ENCODE results near the gene PLEKHG3. TPM values are rescaled to one million over a fixed set of nuclear protein-coding genes. Genes with fewer than 3 reads are reported as not detected.

PLEKHG3 gene
- total and polyA plus RNA-seq, 7 experiments from 2014 or later, result 0.17 to 43.6 (median 2.0) TPM

GRCh38 chr14:64733899-64734298 lies 29.7 kb downstream of the PLEKHG3 start:
- H3K4me1 Mint-ChIP-seq, result peaks cover 0 to 36% (median 8%) of the 10 kb centered on the region in 7 donors
- no peak for ATAC-seq
- Histone ChIP-seq H3K27ac (ENCODE audit: low read depth, low read length) (no peak overlapping the region), H3K4me3 (ENCODE audit: low read length) (no peak overlapping the region), H3K9me3 (ENCODE audit: control insufficient read depth in 2 of 3, low read length in 3 of 3) (no peaks in the 10 kb centered on the region), H3K27me3 (ENCODE audit: control insufficient read depth in 2 of 2, insufficient read depth in 2 of 2, low read length in 2 of 2) (no peaks in the 10 kb centered on the region), H3K36me3 (ENCODE audit: control insufficient read depth in 2 of 3, insufficient read depth in 3 of 3, low read length in 3 of 3) (no peaks in the 10 kb centered on the region), H3K4me1 (ENCODE audit: control insufficient read depth in 2 of 2, insufficient read depth in 2 of 2, low read length in 2 of 2) (peaks cover 0 to 31% of the 10 kb centered on the region in 2 donors)
- no peaks in the 10 kb centered on the region for H3K27me3 Mint-ChIP-seq
- H3K4me3 Mint-ChIP-seq, result peak overlapping the region in 2 of 10 donors; percentile 12 to 43
- POLR2A ChIA-PET, result no interaction called here
- peak overlapping the region in 3 of 9 donors; percentile 0 to 12 (median 1) for H3K27ac Mint-ChIP-seq
- intact Hi-C loops (cut with micrococcal nuclease), result no loop called here
- peaks cover 0 to 21% (median 0%) of the 10 kb centered on the region in 5 donors for H3K36me3 Mint-ChIP-seq
- no peaks in the 10 kb centered on the region for H3K9me3 Mint-ChIP-seq
- CTCF ChIA-PET, result no interaction called here
- DNase-seq, result no peak

- intact Hi-C loops (cut with micrococcal nuclease), result no loop called here
- H3K27ac Mint-ChIP-seq, result peak overlapping the region in 2 of 9 donors; percentile 20 to 36
- peaks cover 0 to 25% (median 5%) of the 10 kb centered on the region in 7 donors for H3K4me1 Mint-ChIP-seq
- POLR2A ChIA-PET, result interaction anchor here (1.0 kb wide), 1 partner anchor 13 kb away, joined by 3 read pairs; no protein-coding TSS in a partner anchor
- no peaks in the 10 kb centered on the region for H3K9me3 ChIP-seq (ENCODE audit: control insufficient read depth in 2 of 3, low read length in 3 of 3)
- peaks cover 0 to 17% (median 0%) of the 10 kb centered on the region in 5 donors for H3K36me3 Mint-ChIP-seq
- ATAC-seq (peak; percentile 43), DNase-seq (no peak)
- no peak overlapping the region for H3K27ac ChIP-seq (ENCODE audit: low read depth, low read length)
- no peaks in the 10 kb centered on the region for H3K36me3 ChIP-seq (ENCODE audit: control insufficient read depth in 2 of 3, insufficient read depth in 3 of 3, low read length in 3 of 3)
- CTCF ChIA-PET, result no interaction called here
- peak overlapping the region in 1 of 10 donors; percentile 31 for H3K4me3 Mint-ChIP-seq
- H3K27me3 Mint-ChIP-seq, result no peaks in the 10 kb centered on the region
- peaks cover 0 to 24% of the 10 kb centered on the region in 2 donors for H3K4me1 ChIP-seq (ENCODE audit: control insufficient read depth in 2 of 2, insufficient read depth in 2 of 2, low read length in 2 of 2)
- H3K27me3 ChIP-seq (ENCODE audit: control insufficient read depth in 2 of 2, insufficient read depth in 2 of 2, low read length in 2 of 2), result no peaks in the 10 kb centered on the region
- H3K4me3 ChIP-seq (ENCODE audit: low read length), result no peak overlapping the region
- H3K9me3 Mint-ChIP-seq, result no peaks in the 10 kb centered on the region
Observed at GRCh38 chr14:64734990-64735389, 30.8 kb downstream of the PLEKHG3 start.

DNA sequence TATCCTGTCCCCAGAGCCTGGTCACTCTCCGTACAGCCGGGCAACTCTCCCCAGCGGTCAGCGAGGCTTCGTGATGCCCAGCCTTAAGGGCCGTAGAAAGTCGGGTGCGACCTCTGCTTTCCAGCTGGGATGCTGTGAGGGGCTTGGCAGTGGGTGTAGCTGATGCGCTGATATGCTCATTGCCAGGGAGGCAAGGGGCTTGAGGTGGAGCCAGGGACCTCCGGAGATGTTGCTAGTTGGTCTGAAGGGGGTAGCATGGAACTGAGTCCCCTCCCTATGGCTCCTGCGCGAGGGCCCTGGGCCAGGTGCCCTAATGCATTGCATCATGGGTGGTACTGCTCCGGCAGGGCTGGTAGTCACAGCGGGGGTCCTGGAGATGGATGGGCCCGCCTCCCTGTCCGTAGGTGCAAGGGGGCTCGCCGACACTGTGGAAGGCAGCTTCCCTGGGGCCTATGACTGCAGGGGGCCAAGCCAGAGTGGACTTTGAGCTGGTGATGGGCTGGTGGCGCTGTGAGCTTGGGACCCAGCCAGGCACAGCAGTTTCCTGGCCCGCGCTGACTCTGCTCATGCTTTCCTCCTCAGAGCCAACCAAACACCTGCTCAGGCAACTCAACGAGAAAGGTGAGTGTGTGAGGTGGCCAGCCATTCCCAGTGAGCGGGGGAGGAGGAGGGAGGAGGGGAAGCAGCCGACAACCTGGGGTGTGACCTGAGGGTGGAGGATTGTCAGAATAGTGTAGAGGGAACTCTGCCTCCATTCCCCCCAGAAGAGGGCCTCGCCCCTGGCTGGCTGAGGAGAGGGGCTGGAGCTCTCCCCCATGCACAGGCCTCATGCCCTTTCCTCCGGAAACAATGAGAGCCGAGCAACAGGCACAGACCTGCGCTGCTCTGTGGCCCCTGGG lies 32.3 kb downstream of the PLEKHG3 start:
- Histone ChIP-seq H3K36me3 (ENCODE audit: control insufficient read depth in 2 of 3, insufficient read depth in 3 of 3, low read length in 3 of 3) (no peaks in the 10 kb centered on the region), H3K27me3 (ENCODE audit: control insufficient read depth in 2 of 2, insufficient read depth in 2 of 2, low read length in 2 of 2) (no peaks in the 10 kb centered on the region), H3K9me3 (ENCODE audit: control insufficient read depth in 2 of 3, low read length in 3 of 3) (no peaks in the 10 kb centered on the region), H3K27ac (ENCODE audit: low read depth, low read length) (no peak overlapping the region), H3K4me1 (ENCODE audit: control insufficient read depth in 2 of 2, insufficient read depth in 2 of 2, low read length in 2 of 2) (peaks cover 0 to 23% of the 10 kb centered on the region in 2 donors), H3K4me3 (ENCODE audit: low read length) (no peak overlapping the region)
- Mint-ChIP-seq H3K36me3 (peaks cover 0 to 22% (median 0%) of the 10 kb centered on the region in 5 donors), H3K4me3 (no peak overlapping the region), H3K27ac (no peak overlapping the region), H3K4me1 (peaks cover 0 to 18% (median 4%) of the 10 kb centered on the region in 7 donors), H3K9me3 (peaks cover 0 to 1% (median 0%) of the 10 kb centered on the region in 11 donors), H3K27me3 (no peaks in the 10 kb centered on the region)
- CTCF ChIA-PET, result no interaction called here
- POLR2A ChIA-PET, result no interaction called here
- DNase-seq, result no peak
- intact Hi-C loops (cut with micrococcal nuclease), result no loop called here
- no peak for ATAC-seq

DNA sequence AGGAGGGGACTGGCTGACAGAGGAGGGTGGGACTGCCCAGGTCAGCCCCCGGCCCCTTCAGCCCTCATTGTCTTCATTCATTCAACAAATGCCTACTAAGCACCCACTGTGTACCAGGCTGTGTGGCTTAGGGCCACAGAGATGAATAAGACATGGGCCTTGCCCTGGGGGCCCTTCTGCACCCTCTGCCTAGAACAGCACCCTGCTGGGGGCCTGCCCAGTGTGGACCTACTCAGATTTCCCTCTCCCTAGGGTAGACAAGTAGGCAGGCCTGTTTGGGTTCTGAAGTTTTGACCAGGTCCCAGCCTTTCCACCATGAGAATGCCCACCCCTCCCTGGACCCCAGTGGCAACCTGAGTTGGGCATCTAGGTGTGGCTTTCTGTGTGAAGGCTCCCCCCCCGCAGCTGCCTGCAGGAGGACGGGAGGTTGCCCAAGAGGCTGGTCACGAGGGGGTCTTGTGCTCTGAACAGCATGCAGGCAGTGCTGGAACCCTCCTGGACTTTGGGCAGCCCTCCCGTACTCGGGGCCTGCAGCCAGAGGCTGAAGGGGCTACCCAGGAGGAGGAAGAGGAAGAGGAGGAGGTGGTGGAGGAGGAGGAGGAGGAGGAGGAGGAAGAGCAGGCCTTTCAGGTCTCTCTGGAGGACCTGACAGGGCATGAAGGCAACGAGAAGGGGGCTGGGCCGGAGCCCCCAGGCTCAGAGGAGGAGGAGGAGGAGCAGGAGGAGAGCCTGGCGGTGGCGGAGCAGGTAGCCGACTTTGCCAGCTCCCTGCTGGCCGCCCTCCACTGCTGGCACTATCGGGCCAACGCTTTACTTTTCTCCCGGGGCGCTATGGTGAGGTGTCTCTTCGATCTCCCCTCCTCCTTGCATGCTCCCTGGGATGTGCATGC lies 33.4 kb downstream of the PLEKHG3 start:
- H3K36me3 Mint-ChIP-seq, result peaks cover 0 to 23% (median 0%) of the 10 kb centered on the region in 5 donors
- no peak overlapping the region for H3K4me3 Mint-ChIP-seq
- H3K9me3 Mint-ChIP-seq, result peaks cover 0 to 1% (median 0%) of the 10 kb centered on the region in 11 donors
- no peak overlapping the region for H3K27ac Mint-ChIP-seq
- DNase-seq (no peak), ATAC-seq (no peak)
- peaks cover 0 to 18% (median 4%) of the 10 kb centered on the region in 7 donors for H3K4me1 Mint-ChIP-seq
- no peak overlapping the region for H3K27ac ChIP-seq (ENCODE audit: low read depth, low read length)
- CTCF ChIA-PET, result no interaction called here
- H3K4me1 ChIP-seq (ENCODE audit: control insufficient read depth in 2 of 2, insufficient read depth in 2 of 2, low read length in 2 of 2), result peaks cover 0 to 23% of the 10 kb centered on the region in 2 donors
- H3K27me3 ChIP-seq (ENCODE audit: control insufficient read depth in 2 of 2, insufficient read depth in 2 of 2, low read length in 2 of 2), result no peaks in the 10 kb centered on the region
- no peaks in the 10 kb centered on the region for H3K36me3 ChIP-seq (ENCODE audit: control insufficient read depth in 2 of 3, insufficient read depth in 3 of 3, low read length in 3 of 3)
- intact Hi-C loops (cut with micrococcal nuclease), result no loop called here
- H3K9me3 ChIP-seq (ENCODE audit: control insufficient read depth in 2 of 3, low read length in 3 of 3), result no peaks in the 10 kb centered on the region
- H3K4me3 ChIP-seq (ENCODE audit: low read length), result no peak overlapping the region
- no peaks in the 10 kb centered on the region for H3K27me3 Mint-ChIP-seq
- POLR2A ChIA-PET, result no interaction called here

DNA sequence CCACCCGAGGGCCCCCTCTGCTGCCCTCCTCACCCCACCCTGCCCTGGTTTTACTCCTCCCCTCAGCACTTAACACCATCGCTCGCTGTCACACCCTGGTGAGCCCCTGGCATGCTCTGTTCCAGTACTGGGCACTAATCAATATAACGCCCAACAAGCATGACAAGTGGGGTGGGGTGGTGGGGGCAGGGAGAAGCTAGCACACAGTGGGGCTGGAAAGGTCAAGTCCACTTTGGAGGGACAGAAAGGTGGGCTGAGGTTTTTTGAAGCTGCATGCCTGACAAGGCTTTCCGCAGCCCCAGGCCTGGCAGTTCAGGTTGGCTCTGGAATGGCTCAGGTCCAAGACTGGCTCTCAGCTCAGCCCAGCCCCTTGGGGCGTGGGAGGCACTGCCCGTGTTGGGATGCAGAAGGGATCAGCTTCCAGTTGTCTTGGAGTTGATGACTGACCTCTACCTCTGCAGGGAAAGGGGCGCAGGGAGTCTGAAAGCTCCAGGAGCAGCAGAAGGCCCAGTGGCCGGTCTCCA lies 34.1 kb downstream of the PLEKHG3 start:
- ATAC-seq, result no peak
- Mint-ChIP-seq H3K36me3 (peaks cover 0 to 25% (median 0%) of the 10 kb centered on the region in 5 donors), H3K9me3 (peaks cover 0 to 1% (median 0%) of the 10 kb centered on the region in 11 donors), H3K4me3 (no peak overlapping the region), H3K27me3 (no peaks in the 10 kb centered on the region), H3K4me1 (peaks cover 0 to 19% (median 4%) of the 10 kb centered on the region in 7 donors), H3K27ac (no peak overlapping the region)
- no peak for DNase-seq
- Histone ChIP-seq H3K4me1 (ENCODE audit: control insufficient read depth in 2 of 2, insufficient read depth in 2 of 2, low read length in 2 of 2) (peaks cover 0 to 21% of the 10 kb centered on the region in 2 donors), H3K4me3 (ENCODE audit: low read length) (no peak overlapping the region), H3K27me3 (ENCODE audit: control insufficient read depth in 2 of 2, insufficient read depth in 2 of 2, low read length in 2 of 2) (no peaks in the 10 kb centered on the region), H3K9me3 (ENCODE audit: control insufficient read depth in 2 of 3, low read length in 3 of 3) (no peaks in the 10 kb centered on the region), H3K36me3 (ENCODE audit: control insufficient read depth in 2 of 3, insufficient read depth in 3 of 3, low read length in 3 of 3) (no peaks in the 10 kb centered on the region), H3K27ac (ENCODE audit: low read depth, low read length) (no peak overlapping the region)
- intact Hi-C loops (cut with micrococcal nuclease), result no loop called here
- ChIA-PET CTCF (no interaction called here), POLR2A (no interaction called here)

GRCh38 chr14:64741200-64741599 lies 37.0 kb downstream of the PLEKHG3 start:
- Histone ChIP-seq H3K4me1 (ENCODE audit: control insufficient read depth in 2 of 2, insufficient read depth in 2 of 2, low read length in 2 of 2) (no peaks in the 10 kb centered on the region), H3K9me3 (ENCODE audit: control insufficient read depth in 2 of 3, low read length in 3 of 3) (no peaks in the 10 kb centered on the region), H3K36me3 (ENCODE audit: control insufficient read depth in 2 of 3, insufficient read depth in 3 of 3, low read length in 3 of 3) (no peaks in the 10 kb centered on the region), H3K27ac (ENCODE audit: low read depth, low read length) (no peak overlapping the region), H3K4me3 (ENCODE audit: low read length) (no peak overlapping the region), H3K27me3 (ENCODE audit: control insufficient read depth in 2 of 2, insufficient read depth in 2 of 2, low read length in 2 of 2) (no peaks in the 10 kb centered on the region)
- CTCF ChIA-PET, result no interaction called here
- Mint-ChIP-seq H3K4me1 (peaks cover 0 to 16% (median 8%) of the 10 kb centered on the region in 7 donors), H3K27me3 (no peaks in the 10 kb centered on the region), H3K9me3 (peaks cover 0 to 5% (median 0%) of the 10 kb centered on the region in 11 donors), H3K36me3 (peaks cover 0 to 25% (median 0%) of the 10 kb centered on the region in 5 donors), H3K4me3 (no peak overlapping the region), H3K27ac (peak overlapping the region in 1 of 9 donors; percentile 67)
- DNase-seq (no peak), ATAC-seq (no peak)
- POLR2A ChIA-PET, result no interaction called here
- intact Hi-C loops (cut with micrococcal nuclease), result no loop called here

Measured in naive thymus-derived CD4-positive, alpha-beta T cell (primary cell).